DND-41 (cell line): ENCODE data around the gene DIDO1.

Experiments
- ATAC-seq: fragments of 200-7000 bp; cut with Tn5 transposase; 3 replicates; pipeline ENCODE4 v1.9.1; 2021; ENCODE audit warnings: low read depth; ENCODE audit not compliant: insufficient read depth
- DNase-seq: peaks from one replicate; pipeline ENCODE4 v3.0.0-alpha.2; 2020
- H2AFZ ChIP-seq: 2 replicates; pipeline ENCODE4 v1.6.0; 2012; ENCODE audit warnings: low read depth, low read length
- H3K27ac ChIP-seq: 2 replicates; pipeline ENCODE4 v1.5.1; 2012; ENCODE audit warnings: low read length, inconsistent platforms
- H3K27me3 ChIP-seq: fragments of 200-600 bp; sonication (generic); 2 replicates; pipeline ENCODE4 v1.6.0; 2012; ENCODE audit warnings: low read length, mild to moderate bottlenecking, inconsistent platforms; ENCODE audit not compliant: insufficient read depth, poor library complexity
- H3K36me3 ChIP-seq: 2 replicates; pipeline ENCODE4 v1.5.1; 2012; ENCODE audit warnings: low read length, inconsistent platforms; ENCODE audit not compliant: insufficient read depth
- H3K4me1 ChIP-seq: 2 replicates; pipeline ENCODE4 v1.5.1; 2012; ENCODE audit warnings: mild to moderate bottlenecking, low read length; ENCODE audit not compliant: insufficient read depth
- H3K4me2 ChIP-seq: 2 replicates; pipeline ENCODE4 v1.6.0; 2012; ENCODE audit warnings: mild to moderate bottlenecking, moderate library complexity, low read length, inconsistent platforms; ENCODE audit not compliant: insufficient read depth
- H3K4me3 ChIP-seq, 2 experiments: fragments of 200-600 bp in 1 of 2; shearing (Covaris generic) in 1 of 2; 2 replicates each; pipeline ENCODE4 v1.5.1; 2012 to 2016; ENCODE audit warnings: inconsistent platforms in 2 of 2, low read length in 2 of 2, mild to moderate bottlenecking in 2 of 2, low read depth in 1 of 2, moderate library complexity in 1 of 2
- H3K79me2 ChIP-seq: 2 replicates; pipeline ENCODE4 v1.6.0; 2012; ENCODE audit warnings: low read length, inconsistent platforms; ENCODE audit not compliant: insufficient read depth
- H3K9ac ChIP-seq: 2 replicates; pipeline ENCODE4 v1.6.0; 2012; ENCODE audit warnings: low read depth, mild to moderate bottlenecking, inconsistent platforms, low read length, moderate library complexity
- H3K9me3 ChIP-seq: 2 replicates; pipeline ENCODE4 v1.5.1; 2012; ENCODE audit warnings: low read length, moderate library complexity, mild to moderate bottlenecking, inconsistent platforms; ENCODE audit not compliant: insufficient read depth, severe bottlenecking
- H4K20me1 ChIP-seq: 2 replicates; pipeline ENCODE4 v1.6.0; 2012; ENCODE audit warnings: low read length; ENCODE audit not compliant: insufficient read depth
- EZH2 ChIP-seq: IDR thresholded peaks from 3 replicates; pipeline ENCODE4 v1.6.1; 2012; ENCODE audit warnings: borderline replicate concordance, low read depth, mild to moderate bottlenecking, moderate library complexity, low read length, inconsistent platforms; ENCODE audit not compliant: severe bottlenecking
- TF ChIP-seq, protein P1 (sequence below): IDR thresholded peaks from 2 replicates; pipeline ENCODE4 v1.5.1; 2012; ENCODE audit warnings: borderline replicate concordance, low read length, moderate library complexity, mild to moderate bottlenecking; ENCODE audit not compliant: poor library complexity, severe bottlenecking; ENCODE audit errors: extremely low read depth

DIDO1 gene

DNA sequence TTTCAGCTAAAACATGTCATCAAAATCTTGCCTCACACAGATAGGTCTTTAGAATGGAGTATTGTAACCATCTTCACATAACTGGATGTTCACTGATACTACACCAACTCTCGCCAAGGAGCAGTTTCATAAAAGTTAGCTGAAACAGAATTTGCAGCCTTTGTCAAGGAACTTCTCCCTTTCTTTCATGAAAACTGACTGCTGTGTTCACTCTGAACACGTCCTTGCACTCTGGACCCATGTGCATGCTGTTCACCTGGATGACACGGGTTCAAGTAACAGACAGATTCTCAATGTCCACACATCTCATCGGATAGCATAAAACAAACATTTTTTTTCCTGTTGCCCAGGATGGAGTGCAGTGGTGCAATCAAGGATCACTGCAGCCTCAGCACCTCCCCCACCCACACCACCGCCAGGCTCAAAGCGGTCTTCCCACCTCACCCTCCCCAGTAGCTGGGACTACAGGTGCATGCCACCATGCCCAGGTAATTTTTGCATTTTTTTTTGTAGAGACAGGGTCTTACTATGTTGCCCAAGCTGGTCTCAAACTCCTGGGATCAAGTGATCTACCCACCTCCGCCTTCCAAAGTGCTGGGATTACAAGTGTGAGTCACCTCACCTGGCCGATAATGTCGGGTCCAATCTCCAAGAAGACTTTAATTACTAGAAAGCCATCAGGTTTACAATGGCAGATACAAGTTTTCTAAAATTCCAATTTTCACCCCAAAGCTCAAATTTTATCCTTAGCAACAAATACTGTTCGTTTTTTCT, 9.4 kb downstream of the DIDO1 start:
- Histone ChIP-seq H4K20me1 (peaks cover 94% of the 10 kb centered on the region), H3K4me2 (no peak overlapping the region), H3K79me2 (peaks cover 100% of the 10 kb centered on the region), H2AFZ (no peak overlapping the region), H3K9ac (no peak overlapping the region), H3K36me3 (peaks cover 34% of the 10 kb centered on the region), H3K27me3 (no peaks in the 10 kb centered on the region), H3K4me3 (no peak overlapping the region), H3K9me3 (no peaks in the 10 kb centered on the region), H3K4me1 (peaks cover 26% of the 10 kb centered on the region), H3K27ac (no peak overlapping the region)
- no peak for ATAC-seq
- no peak for TF ChIP-seq EZH2
- TF ChIP-seq, protein P1, sequence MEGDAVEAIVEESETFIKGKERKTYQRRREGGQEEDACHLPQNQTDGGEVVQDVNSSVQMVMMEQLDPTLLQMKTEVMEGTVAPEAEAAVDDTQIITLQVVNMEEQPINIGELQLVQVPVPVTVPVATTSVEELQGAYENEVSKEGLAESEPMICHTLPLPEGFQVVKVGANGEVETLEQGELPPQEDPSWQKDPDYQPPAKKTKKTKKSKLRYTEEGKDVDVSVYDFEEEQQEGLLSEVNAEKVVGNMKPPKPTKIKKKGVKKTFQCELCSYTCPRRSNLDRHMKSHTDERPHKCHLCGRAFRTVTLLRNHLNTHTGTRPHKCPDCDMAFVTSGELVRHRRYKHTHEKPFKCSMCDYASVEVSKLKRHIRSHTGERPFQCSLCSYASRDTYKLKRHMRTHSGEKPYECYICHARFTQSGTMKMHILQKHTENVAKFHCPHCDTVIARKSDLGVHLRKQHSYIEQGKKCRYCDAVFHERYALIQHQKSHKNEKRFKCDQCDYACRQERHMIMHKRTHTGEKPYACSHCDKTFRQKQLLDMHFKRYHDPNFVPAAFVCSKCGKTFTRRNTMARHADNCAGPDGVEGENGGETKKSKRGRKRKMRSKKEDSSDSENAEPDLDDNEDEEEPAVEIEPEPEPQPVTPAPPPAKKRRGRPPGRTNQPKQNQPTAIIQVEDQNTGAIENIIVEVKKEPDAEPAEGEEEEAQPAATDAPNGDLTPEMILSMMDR, result no peak
- no peak for DNase-seq

- DNase-seq (peak; percentile 53), ATAC-seq (peak; percentile 71)
- no peaks in the 10 kb centered on the region for H3K9me3 ChIP-seq
- H2AFZ ChIP-seq, result no peak overlapping the region
- H3K36me3 ChIP-seq, result peaks cover 47% of the 10 kb centered on the region
- H3K4me3 ChIP-seq, result no peak overlapping the region
- no peak overlapping the region for H3K4me2 ChIP-seq
- H3K27me3 ChIP-seq, result no peaks in the 10 kb centered on the region
- H3K79me2 ChIP-seq, result peaks cover 100% of the 10 kb centered on the region
- peaks cover 96% of the 10 kb centered on the region for H4K20me1 ChIP-seq
- no peak overlapping the region for H3K27ac ChIP-seq
- TF ChIP-seq EZH2, result no peak
- TF ChIP-seq, protein P1, result no peak
- peaks cover 11% of the 10 kb centered on the region for H3K4me1 ChIP-seq
- H3K9ac ChIP-seq, result no peak overlapping the region
Observed at GRCh38 chr20:62914970-62915457, 11.3 kb downstream of the DIDO1 start.

GRCh38 chr20:62914436-62914835, 11.9 kb downstream of the DIDO1 start:
- Histone ChIP-seq H3K27me3 (no peaks in the 10 kb centered on the region), H3K4me1 (0 out of 2 replicates have a peak, but pooled peaks cover 5% of the 10 kb centered on the region), H3K9me3 (no peaks in the 10 kb centered on the region), H4K20me1 (peaks cover 95% of the 10 kb centered on the region), H2AFZ (no peak overlapping the region), H3K9ac (no peak overlapping the region), H3K4me2 (no peak overlapping the region), H3K4me3 (no peak overlapping the region), H3K79me2 (peaks cover 100% of the 10 kb centered on the region), H3K36me3 (peaks cover 52% of the 10 kb centered on the region), H3K27ac (no peak overlapping the region)
- no peak for DNase-seq
- ATAC-seq, result no peak
- TF ChIP-seq EZH2, result no peak
- TF ChIP-seq, protein P1, result no peak
